GM19239 (cell line): ENCODE results near the gene NKX6-2.
"Not testable (repeated sequence)": the region's sequence is repeated elsewhere in the genome, so short reads cannot be mapped to it uniquely, and the experiment has no call there.

ENCODE experiments used
- DNase-seq: peaks from one replicate; pipeline ENCODE4 v3.0.0; 2011; ENCODE audit warnings: low spot score; ENCODE audit not compliant: insufficient read length
- FAIRE-seq: peaks from 2 replicates; lab custom pipeline; 2011; peaks lifted over from hg19 to GRCh38; lab: Jason Lieb, UNC

Gene NKX6-2

DNA sequence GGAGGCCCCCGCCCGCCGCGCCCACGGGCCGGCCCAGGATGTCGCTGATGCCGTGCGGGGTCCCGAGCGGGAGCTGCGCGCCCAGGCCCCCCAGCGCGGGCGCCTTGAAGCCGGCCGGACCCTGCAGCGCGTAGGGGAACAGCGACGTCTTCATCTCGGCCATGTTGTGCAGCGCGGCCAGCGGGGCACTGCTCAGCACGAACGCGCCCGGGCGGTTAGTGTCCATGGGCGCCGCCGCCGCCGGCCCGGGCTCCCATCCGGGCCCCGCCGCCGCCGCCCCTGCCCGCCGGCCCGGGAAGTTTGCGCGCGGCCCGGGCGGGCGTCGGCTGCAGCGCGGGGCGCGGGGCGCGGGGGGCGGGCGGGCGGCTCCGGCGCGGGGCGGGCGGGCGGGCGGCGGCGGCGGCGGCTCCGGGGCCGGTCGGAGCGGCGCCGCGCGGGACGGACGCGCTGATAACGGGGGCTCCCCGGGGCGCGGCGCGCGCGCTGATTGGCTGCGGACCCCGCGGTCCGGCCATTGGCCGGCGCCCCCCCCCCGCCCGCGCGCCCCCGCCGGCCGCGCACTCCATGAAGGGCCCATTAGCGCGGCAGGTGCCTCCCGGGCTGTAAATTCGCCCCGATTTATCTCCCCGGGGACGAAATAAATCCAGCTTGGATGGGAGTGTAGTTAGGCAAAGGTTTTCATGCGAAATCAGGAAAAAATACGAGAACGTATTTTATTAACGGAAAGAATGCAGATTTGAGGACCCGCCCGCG, at the start of gene NKX6-2:
TSS of gene NKX6-2 (minus strand) at position 425 of the 753 bp plus-strand sequence. CDS start at position 226, 199 bp downstream.
- DNase-seq (no peak), FAIRE-seq (no peak)

DNA sequence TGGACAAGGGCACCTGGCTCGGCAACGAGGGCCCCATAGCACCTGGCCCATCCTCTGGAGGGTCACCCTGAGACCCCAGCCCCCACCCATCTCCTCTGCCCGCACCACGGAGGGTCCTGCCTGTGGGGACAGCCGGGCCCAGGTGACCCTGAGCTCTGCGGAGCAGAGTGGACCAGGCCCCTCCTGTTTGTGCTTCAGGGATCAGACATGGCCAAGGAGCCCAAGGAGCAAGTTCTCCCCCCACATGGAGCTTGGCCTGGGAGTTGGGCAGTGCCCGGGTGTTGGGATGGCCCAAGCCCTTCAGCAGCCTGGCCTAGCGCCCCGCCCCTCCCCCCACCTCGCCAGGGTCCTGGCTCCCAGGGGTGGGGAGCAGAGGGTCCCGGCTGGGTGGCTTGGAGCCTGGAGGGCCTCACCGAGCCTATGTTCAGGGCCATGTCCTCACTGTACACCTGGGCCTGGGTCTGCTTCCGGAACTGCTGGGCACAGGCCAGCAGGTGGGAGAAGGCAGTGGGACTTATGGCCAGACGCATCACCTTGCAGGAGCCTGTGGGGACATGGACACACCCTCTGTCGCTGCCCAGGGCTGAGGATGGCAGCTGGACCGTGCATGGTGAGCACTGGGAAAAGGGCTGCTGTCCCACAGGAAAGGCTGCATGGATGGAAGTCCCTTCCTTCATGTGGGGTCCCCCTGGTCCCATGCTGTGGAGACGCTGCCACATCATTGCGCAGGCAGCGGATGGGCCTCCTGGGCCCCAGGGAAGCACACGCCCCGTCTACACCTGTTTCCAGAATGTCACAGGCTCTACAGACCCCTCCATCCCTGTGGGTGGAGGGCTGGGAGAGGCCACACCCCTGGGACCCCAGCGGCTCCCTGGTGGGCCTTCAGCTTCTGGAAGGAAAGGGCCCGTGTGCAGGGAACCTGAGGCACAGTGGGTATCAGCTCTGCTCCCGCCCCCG, 49.2 kb upstream of the NKX6-2 start:
- DNase-seq, result no peak
- FAIRE-seq, result no peak

DNA sequence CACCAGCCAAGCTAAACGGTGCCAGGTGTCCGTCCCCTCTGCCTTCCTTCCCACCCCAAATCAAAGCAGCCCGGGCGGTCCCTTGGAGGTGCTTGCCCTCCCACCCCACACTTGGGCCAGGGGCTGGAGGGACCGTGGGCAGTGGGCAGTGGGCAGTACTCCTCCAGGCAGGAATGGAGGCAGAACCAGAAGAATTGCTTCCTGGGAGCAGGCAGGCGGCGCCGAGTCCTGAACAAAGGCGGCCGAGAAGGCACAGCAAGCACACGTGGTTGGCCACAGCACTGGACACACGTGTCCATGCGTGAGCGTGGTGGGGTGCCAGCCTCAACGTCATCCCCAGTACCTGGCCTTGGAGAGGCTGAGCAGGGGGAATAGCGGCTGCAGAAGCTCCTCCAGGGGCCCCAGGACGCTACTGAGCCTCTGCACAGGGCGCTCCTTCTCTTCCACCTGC, 48.4 kb upstream of the NKX6-2 start:
- no peak for FAIRE-seq
- no peak for DNase-seq

GRCh38 chr10:132833421-132834111, 47.6 kb upstream of the NKX6-2 start:
- DNase-seq, result no peak
- no peak for FAIRE-seq

DNA sequence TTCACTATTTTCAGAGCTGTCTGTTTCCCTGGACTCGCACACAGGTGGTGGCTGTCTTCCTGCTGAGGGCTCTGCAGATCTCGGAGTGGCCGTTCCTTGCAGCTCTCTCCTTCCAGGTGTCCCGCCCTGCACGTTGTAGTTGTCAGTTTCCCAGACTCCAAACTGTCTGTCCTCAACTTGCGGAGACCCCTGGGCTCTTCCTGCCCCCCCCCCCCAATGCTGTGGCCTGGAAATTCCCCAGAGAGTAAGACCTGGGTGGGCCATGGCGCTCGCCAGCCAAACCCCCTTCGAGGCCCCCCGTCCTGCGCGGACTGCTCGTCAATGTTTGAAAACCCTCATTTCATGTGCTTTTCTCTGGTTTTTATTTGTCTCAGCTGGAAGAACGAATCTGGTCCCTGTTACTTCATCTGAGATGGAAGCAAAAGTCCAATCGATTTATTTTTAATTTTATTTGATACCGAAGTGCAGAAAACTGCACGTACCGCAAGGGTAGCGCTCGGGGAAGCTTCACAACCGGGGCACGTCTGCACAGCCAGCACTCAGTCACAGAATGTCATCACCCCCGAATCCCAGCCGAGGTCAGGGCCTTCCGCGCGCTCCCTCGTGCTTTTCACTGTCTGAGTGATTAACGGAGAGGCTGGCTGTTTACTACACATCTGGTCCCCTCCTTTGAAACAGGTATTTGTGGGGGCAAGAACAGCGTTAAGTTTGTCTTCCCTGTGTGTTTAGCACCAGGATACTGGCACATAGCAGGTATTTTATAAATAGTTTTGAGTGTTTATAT, 46.4 kb upstream of the NKX6-2 start:
- no peak for FAIRE-seq
- DNase-seq, result no peak

DNA sequence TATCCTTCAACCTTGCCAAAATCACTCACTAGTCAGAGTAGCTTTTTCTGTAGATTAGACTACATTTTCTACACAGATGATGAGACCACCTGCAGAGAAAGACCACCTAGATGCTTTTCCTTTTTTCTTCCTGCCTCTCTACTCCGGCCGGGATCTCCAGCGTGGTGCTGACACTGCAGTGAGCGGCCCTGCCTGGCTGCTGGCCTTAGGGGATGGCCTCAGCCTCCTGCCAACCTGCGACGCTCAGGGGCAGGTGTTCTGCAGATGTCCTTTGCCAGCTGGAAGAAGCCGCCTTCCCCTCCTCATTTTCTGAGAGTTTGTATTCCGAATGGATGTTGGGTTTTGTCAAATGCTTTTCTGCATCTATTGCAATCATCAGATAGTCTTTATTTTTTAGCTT, 43.5 kb upstream of the NKX6-2 start:
- FAIRE-seq (no peak), DNase-seq (no peak)

GRCh38 chr10:132828681-132829080, 42.7 kb upstream of the NKX6-2 start:
- DNase-seq (no peak), FAIRE-seq (no peak)

DNA sequence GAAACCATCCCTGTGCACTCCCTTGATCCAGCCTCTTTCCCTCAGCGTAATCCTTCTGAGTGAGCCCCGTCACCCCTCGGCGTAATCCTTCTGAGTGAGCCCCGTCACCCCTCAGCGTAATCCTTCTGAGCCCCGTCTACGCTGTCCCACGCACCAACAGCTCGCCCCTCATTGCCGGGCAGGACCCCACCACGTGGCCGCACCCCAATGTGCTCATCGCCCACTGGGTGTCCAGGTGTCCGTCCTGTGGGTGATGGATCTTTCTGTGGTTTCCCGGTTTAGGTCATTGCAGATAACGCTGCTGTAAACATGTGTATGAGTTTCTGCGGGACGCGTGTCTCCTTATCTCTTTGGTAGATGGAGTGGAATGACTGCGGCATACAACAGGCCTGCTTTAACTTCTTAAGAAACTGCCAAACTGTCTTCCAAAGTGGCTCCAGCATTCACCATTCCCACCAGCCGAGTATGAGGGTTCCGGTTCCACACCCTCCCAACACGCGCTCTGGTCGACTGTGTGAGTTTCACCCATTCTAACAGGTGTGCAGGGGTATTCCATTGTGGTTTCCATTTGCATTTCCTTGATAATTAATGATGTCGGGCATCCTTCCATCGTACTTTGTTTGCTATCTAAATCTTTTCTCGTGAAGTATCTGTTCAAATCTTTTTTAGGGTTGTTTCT, 42.1 kb upstream of the NKX6-2 start:
- FAIRE-seq (no peak), DNase-seq (no peak)

DNA sequence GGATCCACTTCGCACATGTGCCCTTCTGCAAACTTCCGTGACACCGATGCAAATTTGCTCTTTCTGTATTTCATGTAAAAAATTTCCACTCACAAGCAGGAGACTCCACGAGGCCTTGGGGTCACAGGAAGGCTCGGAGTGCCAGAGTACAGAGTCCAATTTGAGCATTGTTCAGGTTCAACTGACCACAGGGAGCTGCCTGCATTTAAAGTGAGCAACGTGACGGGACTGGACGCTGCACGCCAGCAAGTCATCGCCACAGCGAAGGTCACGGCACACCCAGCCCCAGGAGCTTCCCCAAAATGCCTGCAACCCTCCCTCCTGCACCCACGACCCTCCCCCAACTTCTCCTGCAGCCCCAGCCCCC, 41.5 kb upstream of the NKX6-2 start:
- FAIRE-seq (no peak), DNase-seq (no peak)

DNA sequence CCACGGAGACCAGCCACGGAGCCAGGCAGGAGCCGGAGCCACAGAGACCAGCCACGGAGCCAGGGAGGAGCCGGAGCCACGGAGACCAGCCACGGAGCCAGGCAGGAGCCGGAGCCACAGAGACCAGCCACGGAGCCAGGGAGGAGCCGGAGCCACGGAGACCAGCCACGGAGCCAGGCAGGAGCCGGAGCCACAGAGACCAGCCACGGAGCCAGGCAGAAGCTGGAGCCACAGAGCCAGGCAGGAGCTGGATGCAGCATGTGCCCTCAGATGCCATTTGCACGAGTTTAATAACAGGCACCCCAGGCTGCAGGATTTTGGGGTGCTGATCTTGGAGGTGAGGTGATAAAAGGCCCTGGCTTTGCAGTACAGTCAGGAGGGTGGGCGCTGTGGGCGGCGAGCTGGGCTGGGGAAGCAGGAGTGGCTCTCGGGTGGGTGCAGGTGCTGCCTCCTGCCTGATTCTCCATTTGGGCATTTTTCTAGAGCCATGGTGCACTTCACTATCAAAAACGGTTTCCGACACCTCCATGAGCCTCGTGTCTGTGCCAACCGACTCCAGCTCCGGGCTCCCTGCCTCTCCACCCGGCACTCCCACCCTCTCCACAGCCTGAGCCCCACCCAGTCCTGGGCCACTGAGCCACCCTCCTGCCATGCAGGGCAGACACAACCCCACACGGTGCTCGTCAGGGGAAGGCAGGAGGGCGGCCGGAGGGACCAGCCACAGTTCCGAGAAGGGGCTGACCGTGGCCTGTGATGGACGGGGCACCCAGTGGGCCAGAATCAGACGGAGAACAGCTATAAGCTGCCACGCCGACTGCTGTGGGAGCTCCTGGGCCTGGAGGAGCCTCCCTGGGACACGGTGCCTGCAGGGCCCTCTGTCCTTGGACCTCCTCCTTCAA, 40.8 kb upstream of the NKX6-2 start:
- FAIRE-seq, result no peak
- no peak for DNase-seq

- FAIRE-seq, DNase-seq: not testable (repeated sequence)
Measured at GRCh38 chr10:132825783-132826523, 40.0 kb upstream of the NKX6-2 start.

DNA sequence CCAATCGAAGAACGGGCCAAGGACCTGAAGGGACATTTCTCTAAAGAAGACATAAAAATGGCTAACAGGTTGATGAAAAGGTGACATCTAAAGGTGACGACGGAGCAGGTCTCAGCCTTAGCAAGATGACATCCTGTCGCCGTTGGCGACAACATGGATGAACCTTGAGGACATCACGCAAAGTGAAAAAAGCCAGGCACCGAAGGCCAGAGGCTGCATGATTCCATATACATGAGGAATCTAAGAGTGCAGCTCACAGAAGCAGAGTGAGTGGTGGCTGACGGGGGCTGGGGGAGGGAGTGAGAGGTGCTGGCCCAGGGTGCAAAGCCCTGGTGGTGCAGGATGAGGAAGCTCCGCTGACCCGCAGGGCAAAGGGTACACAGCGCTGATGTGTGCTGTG, 34.1 kb upstream of the NKX6-2 start:
- no peak for DNase-seq
- no peak for FAIRE-seq

GRCh38 chr10:132817701-132818211, 31.8 kb upstream of the NKX6-2 start:
- no peak for FAIRE-seq
- no peak for DNase-seq

DNA sequence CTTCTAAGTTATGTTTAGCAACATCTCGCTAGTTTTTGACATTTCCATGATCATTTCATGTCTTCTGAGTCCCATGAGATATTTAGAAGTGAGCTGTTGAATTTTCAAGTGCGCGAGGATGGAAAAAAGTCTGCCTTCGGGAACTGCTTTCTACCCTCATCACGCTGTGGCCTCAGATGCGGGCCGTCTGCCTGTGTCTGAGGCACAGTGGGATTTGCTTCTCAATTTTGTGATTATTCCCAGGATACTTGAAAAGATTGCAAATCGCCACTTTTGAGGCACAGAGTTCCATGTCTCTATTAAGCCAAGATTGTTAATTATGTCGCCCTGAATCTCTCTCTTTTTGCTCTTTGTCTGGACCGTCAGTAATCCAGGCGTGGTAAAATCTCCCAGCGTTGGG, 30.8 kb upstream of the NKX6-2 start:
- DNase-seq (no peak), FAIRE-seq (no peak)

DNA sequence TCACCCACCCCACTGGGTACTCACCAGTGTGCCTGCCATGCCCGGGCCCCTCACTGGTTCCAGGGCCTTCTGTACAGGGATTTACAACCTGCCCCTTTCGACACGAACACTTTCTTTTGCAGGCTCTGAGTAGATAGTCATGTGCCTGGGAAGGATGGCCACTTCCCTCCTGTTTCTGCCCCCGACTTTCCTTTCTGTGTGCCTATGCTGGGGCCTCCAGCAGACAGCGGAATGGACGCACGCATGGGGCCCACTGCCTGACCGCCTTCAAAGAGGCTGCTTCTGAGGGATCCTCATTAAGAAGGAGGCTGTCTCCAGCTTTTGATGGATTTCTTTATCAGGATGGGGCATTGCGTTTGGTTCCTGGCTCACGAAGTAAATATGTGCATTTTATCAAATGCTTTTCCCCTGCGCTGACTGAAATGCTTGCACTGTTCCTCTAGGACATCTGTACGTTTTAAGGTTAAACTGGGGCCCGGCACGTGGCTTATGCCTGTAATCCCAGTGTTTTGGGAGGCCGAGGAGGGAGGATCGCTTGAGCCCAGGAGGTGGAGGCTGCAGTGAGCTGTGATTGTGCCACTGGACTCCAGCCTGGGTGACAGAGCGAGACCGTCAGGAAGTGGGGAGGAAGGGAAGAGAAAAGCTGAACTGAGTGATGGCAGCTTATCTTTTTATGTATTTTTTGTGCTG, 29.4 kb upstream of the NKX6-2 start:
- FAIRE-seq (no peak), DNase-seq (no peak)

GRCh38 chr10:132814469-132814856, 28.5 kb upstream of the NKX6-2 start:
- FAIRE-seq, result no peak
- DNase-seq, result no peak
